Astrocyte (in vitro differentiated cells and primary cell): ENCODE results near the gene COL4A5. TPM values are rescaled to one million over a fixed set of nuclear protein-coding genes. Genes with fewer than 3 reads are reported as not detected.
"Not testable (repeated sequence)": the region's sequence is repeated elsewhere in the genome, so short reads cannot be mapped to it uniquely, and the experiment has no call there.

Experiments used
- DNase-seq: peaks from one replicate; pipeline ENCODE4 v3.0.0-alpha.2; 2010; ENCODE audit warnings: low read depth
- FAIRE-seq: peaks from 2 replicates; lab custom pipeline; 2011; peaks lifted over from hg19 to GRCh38; lab: Jason Lieb, UNC
- H2AFZ ChIP-seq: 2 replicates; pipeline ENCODE4 v1.6.0; 2012; ENCODE audit warnings: low read depth, low read length, inconsistent platforms
- H3K27ac ChIP-seq: 2 replicates; pipeline ENCODE4 v1.5.1; 2011; ENCODE audit warnings: low read depth, low read length, inconsistent platforms
- H3K27me3 ChIP-seq: 2 replicates; pipeline ENCODE4 v1.6.0; 2011; ENCODE audit warnings: low read length, inconsistent platforms; ENCODE audit not compliant: insufficient read depth
- H3K36me3 ChIP-seq: 2 replicates; pipeline ENCODE4 v1.5.1; 2011; ENCODE audit warnings: low read length, inconsistent platforms; ENCODE audit not compliant: insufficient read depth
- H3K4me1 ChIP-seq: 2 replicates; pipeline ENCODE4 v1.5.1; 2011; ENCODE audit warnings: low read length, inconsistent platforms; ENCODE audit not compliant: insufficient read depth
- H3K4me2 ChIP-seq: 2 replicates; pipeline ENCODE4 v1.6.0; 2012; ENCODE audit warnings: low read length, inconsistent platforms
- H3K4me3 ChIP-seq: 2 replicates; pipeline ENCODE4 v1.5.1; 2011; ENCODE audit warnings: low read depth, mild to moderate bottlenecking, low read length, inconsistent platforms; ENCODE audit not compliant: insufficient read depth
- H3K79me2 ChIP-seq: 2 replicates; pipeline ENCODE4 v1.6.0; 2012; ENCODE audit warnings: mild to moderate bottlenecking, low read length, inconsistent platforms; ENCODE audit not compliant: insufficient read depth
- H3K9ac ChIP-seq: 2 replicates; pipeline ENCODE4 v1.6.0; 2012; ENCODE audit warnings: mild to moderate bottlenecking, low read length, inconsistent platforms
- H3K9me3 ChIP-seq: 2 replicates; pipeline ENCODE4 v1.5.1; 2012; ENCODE audit warnings: low read depth, mild to moderate bottlenecking, low read length, inconsistent platforms; ENCODE audit not compliant: insufficient read depth
- H4K20me1 ChIP-seq: 2 replicates; pipeline ENCODE4 v1.6.0; 2012; ENCODE audit warnings: low read length, inconsistent platforms; ENCODE audit not compliant: insufficient read depth
- H3K27ac Mint-ChIP-seq: one replicate; pipeline ENCODE4 v1.8.0; 2021; ENCODE audit warnings: mild to moderate bottlenecking, mixed read lengths; ENCODE audit not compliant: unreplicated experiment
- H3K27me3 Mint-ChIP-seq: one replicate; pipeline ENCODE4 v1.8.0; 2021; ENCODE audit warnings: low read depth, mixed read lengths; ENCODE audit not compliant: unreplicated experiment
- H3K36me3 Mint-ChIP-seq: one replicate; pipeline ENCODE4 v1.8.0; 2021; ENCODE audit warnings: low read depth, mixed read lengths; ENCODE audit not compliant: unreplicated experiment
- H3K4me1 Mint-ChIP-seq: one replicate; pipeline ENCODE4 v1.8.0; 2021; ENCODE audit warnings: low read depth, mixed read lengths; ENCODE audit not compliant: unreplicated experiment
- H3K4me3 Mint-ChIP-seq: one replicate; pipeline ENCODE4 v1.8.0; 2021; ENCODE audit warnings: mild to moderate bottlenecking, moderate library complexity, mixed read lengths; ENCODE audit not compliant: unreplicated experiment
- H3K9me3 Mint-ChIP-seq: one replicate; pipeline ENCODE4 v1.8.0; 2021; ENCODE audit warnings: mild to moderate bottlenecking, mixed read lengths; ENCODE audit not compliant: unreplicated experiment
- CTCF ChIP-seq: IDR thresholded peaks from 2 replicates; pipeline ENCODE4 v1.5.1; 2011; ENCODE audit warnings: low read depth, mild to moderate bottlenecking, inconsistent platforms, low read length, moderate library complexity; ENCODE audit not compliant: insufficient read depth
- EZH2 ChIP-seq: IDR thresholded peaks from 2 replicates; pipeline ENCODE4 v1.6.1; 2012; ENCODE audit warnings: mild to moderate bottlenecking, low read length, inconsistent platforms; ENCODE audit not compliant: insufficient read depth
- total RNA-seq: library from RNA; stranded (reverse); gene quantifications from 2 replicates; pipeline ENCODE4 v1.2.1, GENCODE V29; 2021

COL4A5 gene
- total RNA-seq, 1 donor from 2014 or later = 57.1 TPM

GRCh38 chrX:108468486-108468885 lies 28.8 kb downstream of the COL4A5 start:
- Mint-ChIP-seq H3K27ac (peak overlapping the region; percentile 69), H3K4me1 (peaks cover 3% of the 10 kb centered on the region), H3K36me3 (no peaks in the 10 kb centered on the region), H3K9me3 (peaks cover 5% of the 10 kb centered on the region), H3K27me3 (no peaks in the 10 kb centered on the region), H3K4me3 (no peak overlapping the region)
- Histone ChIP-seq H3K27me3 (no peaks in the 10 kb centered on the region), H2AFZ (no peak overlapping the region), H4K20me1 (no peaks in the 10 kb centered on the region), H3K4me3 (no peak overlapping the region), H3K4me2 (no peak overlapping the region), H3K9me3 (no peaks in the 10 kb centered on the region), H3K36me3 (no peaks in the 10 kb centered on the region), H3K9ac (no peak overlapping the region), H3K27ac (peak overlapping the region; percentile 2), H3K79me2 (peaks cover 51% of the 10 kb centered on the region), H3K4me1 (peaks cover 6% of the 10 kb centered on the region)
- FAIRE-seq (no peak), DNase-seq (peak; percentile 81)
- TF ChIP-seq EZH2 = no peak
- TF ChIP-seq CTCF = no peak

- Histone ChIP-seq H2AFZ (no peak overlapping the region), H3K27me3 (no peaks in the 10 kb centered on the region), H3K9me3 (no peaks in the 10 kb centered on the region), H3K27ac (no peak overlapping the region), H3K4me1 (no peaks in the 10 kb centered on the region), H3K79me2 (peaks cover 38% of the 10 kb centered on the region), H3K4me3 (no peak overlapping the region), H4K20me1 (no peaks in the 10 kb centered on the region), H3K36me3 (no peaks in the 10 kb centered on the region), H3K9ac (no peak overlapping the region), H3K4me2 (no peak overlapping the region)
- no peak overlapping the region for H3K27ac Mint-ChIP-seq
- TF ChIP-seq EZH2 (no peak), CTCF (no peak)
- no peak overlapping the region for H3K4me3 Mint-ChIP-seq
- H3K36me3 Mint-ChIP-seq = no peaks in the 10 kb centered on the region
- FAIRE-seq (peak; percentile 37), DNase-seq (no peak)
- no peaks in the 10 kb centered on the region for H3K4me1 Mint-ChIP-seq
- H3K9me3 Mint-ChIP-seq = peaks cover 5% of the 10 kb centered on the region
- no peaks in the 10 kb centered on the region for H3K27me3 Mint-ChIP-seq
These were observed 34.3 kb downstream of the COL4A5 start for GRCh38 chrX:108473979-108474378.

DNA sequence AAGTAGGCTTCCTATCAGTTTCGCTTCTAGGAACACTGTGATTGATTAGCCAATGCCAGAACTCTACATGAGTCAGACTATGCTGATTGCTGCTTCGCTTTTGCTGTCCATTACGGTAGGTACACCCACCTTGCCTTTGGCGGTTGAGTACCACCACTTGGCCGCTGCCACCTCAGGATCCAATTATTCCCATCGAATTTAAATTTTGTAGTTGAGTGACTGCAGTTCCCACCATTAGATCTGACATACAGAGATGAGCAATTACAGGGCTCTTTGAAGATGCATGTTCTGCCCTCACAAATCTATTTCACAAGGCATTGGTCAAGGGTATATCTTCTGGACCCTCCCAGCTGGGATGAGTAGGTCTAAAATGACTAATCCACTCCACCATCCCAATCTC lies 41.9 kb downstream of the COL4A5 start:
- not testable (repeated sequence) for H3K4me3 Mint-ChIP-seq, H3K27ac ChIP-seq, H3K4me3 ChIP-seq, H3K9ac ChIP-seq, H3K4me2 ChIP-seq, H3K27me3 ChIP-seq, H3K27me3 Mint-ChIP-seq, H3K27ac Mint-ChIP-seq, FAIRE-seq, H3K9me3 ChIP-seq, DNase-seq, H2AFZ ChIP-seq, H3K4me1 Mint-ChIP-seq, H3K36me3 ChIP-seq, H4K20me1 ChIP-seq, H3K9me3 Mint-ChIP-seq, H3K4me1 ChIP-seq, H3K79me2 ChIP-seq
- H3K36me3 Mint-ChIP-seq = peaks cover 14% of the 10 kb centered on the region
